Activated T-helper 1 cell treated with Interleukin-2 at 50 U/mL for 16 hours (primary cell): ENCODE measurements around the gene AK9.
"Not testable (repeated sequence)": the region's sequence is repeated elsewhere in the genome, so short reads cannot be mapped to it uniquely, and the experiment has no call there.

Experiments
- DNase-seq: peaks from one replicate; pipeline ENCODE4 v3.0.0-alpha.2; 2020; ENCODE audit warnings: low read depth

Gene AK9

DNA sequence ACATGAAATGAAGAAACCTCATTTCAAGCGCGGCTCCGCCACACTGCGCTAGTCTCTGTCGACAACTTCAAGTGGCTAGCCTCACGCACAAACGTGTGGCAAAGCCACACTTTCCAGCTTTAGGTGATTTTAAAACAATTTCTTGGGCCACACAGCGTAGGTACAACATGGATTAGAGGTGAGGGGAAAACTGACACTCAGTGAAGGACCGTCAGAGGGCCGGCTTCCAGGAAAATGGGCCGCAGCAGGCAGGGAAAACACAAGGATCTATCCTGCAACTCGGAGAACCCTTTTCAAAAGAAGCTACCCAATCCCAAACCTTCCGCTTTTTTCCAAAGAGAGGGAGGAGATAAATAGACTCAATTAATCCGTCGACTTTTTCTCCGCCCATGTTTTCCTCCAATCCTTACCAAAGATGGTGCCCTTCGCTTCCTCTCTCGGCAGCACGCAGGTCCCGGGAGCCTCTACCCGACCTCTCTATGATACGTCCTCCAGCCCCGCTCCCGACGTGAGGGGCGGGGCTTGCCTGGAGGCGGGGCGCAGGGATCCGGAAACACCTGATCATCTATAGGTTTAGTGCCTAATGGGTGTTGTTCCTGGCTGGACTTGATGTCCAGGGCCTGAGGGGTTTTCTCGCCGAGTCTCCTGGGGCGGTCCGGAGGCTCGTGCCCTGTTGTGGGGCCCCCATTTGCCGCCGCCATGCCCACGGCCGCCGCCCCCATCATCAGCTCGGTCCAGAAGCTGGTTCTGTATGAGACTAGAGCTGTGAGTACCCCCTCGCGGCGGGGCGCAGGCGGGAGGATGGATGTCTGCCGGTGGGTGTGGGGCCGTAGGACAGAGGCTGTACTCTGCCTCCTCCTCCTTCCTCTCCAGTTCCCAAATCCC, at the start of gene AK9, which contains the start of gene FIG4:
AK9 (minus strand) TSS at position 466 of the 885 bp plus-strand sequence. CDS start 15,457 bp downstream, outside the sequence.
FIG4 (plus strand) TSS at position 560 of the 885 bp plus-strand sequence; CDS start at position 700, 140 bp downstream.
- peak; percentile 81 for DNase-seq

GRCh38 chr6:109740787-109741186, 49.8 kb upstream of the AK9 start:
- no peak for DNase-seq

DNA sequence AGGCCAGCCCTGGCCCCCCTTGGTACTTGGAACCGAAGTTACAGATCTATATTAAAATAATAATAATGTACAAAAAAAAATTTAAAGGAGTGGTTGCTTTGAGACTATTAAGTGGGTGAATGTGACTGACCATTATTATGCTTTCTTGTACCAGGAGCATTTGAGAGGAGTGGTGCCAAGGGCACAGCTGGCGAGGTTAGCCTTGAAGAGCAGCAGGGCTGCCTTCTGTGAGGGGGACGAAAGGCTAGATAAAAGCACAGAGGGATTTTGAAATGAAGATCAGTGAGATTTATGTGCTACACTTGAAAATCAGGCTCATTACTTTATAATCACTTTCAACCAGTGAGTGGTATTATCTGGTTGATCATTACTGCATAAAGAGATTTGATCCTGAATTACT, 48.7 kb upstream of the AK9 start:
- no peak for DNase-seq

DNA sequence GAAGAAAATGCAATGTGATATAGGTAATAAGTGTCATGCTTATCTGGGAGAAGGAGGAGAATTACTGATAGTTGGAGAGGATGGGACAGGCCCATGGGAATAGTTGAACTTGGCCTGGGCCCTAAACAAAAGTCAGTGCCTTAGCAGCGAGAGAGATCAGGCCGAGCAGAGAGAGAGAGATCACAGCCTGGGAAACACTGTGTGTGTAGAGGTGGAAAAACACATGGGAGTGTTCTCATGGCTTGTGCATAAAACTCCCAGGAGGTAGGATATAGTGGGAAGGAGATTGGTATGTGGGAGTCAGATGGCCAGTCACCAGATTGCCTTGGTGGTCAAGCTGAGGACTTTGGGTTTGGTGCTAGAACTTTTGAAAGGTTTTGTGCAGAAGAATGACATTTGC, 47.7 kb upstream of the AK9 start:
- no peak for DNase-seq

DNA sequence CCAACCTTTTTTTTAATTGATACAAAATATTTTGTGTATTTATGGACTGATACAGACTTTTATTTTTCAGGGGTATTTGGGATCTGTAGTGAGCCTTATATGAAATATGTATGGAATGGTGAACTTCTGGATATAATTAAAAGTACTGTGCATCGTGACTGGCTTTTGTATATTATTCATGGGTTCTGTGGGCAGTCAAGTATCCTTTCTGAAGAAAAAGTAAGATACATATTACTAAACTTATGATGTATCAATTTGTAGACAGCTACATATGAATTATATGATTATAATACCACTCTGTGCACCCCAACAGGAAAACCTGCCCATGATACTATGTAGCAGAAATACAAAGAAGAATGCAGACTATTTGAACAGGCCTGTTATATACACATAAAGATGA, 47.3 kb upstream of the AK9 start:
- DNase-seq = no peak

GRCh38 chr6:109736273-109737025, 45.4 kb upstream of the AK9 start:
- DNase-seq = no peak

- not testable (repeated sequence) for DNase-seq
Observed at GRCh38 chr6:109725250-109725649, 34.2 kb upstream of the AK9 start.

DNA sequence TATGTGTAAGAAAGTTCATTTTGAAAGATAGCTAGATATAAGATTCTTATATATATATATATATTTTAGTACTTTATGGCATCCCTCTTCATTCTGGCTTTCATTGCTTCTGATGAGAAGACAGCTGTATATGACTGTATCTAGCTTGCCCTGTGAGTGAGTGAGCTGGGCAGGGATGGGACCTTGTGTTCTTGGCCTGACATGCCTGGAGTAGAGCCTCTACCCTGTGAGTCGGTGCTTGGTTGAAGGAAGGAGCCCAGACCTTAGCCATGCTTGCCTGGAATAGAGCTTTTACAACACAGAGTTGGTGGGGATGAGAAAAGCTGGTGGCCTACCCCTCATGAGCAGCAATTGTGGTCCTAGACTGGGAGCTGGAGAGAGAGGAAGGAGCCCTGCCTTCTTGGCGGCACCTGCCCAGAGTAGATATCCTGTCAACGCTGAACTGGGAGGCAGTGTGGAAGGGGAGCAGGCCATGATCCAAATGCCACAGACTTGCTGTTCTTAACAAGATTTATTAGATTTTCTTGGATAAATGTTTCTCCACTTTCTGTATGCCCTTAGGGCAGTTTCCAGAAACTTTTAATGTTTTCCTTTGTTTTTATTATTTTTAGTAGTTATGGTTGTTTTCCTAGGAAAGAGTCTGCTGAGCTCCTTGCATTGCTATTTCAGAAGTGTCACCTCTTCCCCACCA, 31.7 kb upstream of the AK9 start:
- no peak for DNase-seq

DNA sequence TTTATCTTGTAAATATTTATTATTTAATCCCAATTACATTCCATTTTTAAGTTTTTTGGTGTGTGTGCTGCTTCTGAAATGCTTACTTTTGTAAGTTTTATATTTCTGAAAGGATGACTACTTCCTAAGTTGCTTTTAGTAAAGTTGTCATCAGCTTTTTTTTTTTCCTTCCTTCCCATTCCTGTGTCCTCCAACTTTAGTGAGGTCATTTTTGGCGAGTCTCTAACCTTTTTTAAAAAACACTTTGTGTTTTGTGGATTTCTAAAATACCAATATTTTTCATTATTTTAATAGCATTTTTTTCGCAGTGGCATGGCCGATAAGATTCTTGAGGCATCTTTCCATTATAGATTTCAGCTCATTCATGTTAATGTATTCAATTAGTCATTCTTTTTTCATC, 31.0 kb upstream of the AK9 start:
- no peak for DNase-seq

DNA sequence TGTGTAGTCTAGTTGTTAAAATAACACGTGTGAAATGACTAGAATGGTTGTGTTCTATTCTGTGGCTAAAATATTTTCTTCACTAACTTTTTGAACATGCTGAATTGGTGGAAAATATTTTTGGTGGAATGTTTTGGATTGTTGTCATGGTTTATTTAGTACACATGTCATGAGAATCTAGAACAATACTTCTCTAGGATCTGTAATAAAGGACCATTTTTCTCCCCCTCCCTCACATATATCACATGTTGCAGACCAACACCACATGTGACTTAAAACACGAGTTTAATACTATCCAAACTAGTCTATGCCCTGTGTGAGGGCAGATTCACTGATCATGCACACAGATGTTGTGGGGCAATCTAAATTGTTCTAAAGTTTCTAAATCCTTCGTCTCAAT, 29.3 kb upstream of the AK9 start:
- no peak for DNase-seq

DNA sequence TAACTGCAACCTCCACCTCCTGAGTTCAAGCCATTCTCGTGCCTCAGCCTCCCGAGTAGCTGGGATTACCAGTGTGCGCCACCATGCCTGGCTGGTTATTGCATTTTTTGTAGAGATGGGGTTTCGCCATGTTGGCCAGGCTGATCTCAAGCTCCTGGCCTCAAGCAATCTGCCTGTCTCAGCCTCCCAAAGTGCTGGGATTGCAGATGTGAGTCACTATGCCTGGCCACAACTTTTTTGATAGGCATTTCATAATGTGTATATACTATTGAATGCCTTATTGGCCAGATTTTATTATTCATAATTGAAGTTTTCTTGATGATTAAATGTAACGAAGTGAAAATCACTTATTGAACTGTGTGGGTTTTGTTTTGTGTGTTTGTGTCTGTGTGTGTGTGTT, 28.0 kb upstream of the AK9 start:
- DNase-seq = no peak

DNA sequence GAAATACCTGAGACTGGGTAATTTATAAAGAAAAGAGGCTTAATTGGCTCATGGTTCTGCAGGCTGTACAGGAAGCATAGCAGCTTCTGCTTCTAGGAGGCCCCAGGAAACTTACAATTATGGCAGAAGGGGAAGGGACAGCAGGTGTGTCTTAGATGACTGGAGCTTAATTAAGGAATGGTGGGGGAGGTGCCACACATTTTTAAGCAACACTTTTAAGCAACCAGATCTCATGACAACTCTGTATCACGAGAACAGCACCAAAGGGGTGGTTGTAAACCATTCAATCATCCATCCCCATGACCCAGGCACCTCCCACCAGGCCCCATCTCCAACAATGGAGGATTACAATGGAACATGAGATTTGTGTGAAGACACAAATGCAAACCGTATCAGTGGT, 27.0 kb upstream of the AK9 start:
- no peak for DNase-seq

DNA sequence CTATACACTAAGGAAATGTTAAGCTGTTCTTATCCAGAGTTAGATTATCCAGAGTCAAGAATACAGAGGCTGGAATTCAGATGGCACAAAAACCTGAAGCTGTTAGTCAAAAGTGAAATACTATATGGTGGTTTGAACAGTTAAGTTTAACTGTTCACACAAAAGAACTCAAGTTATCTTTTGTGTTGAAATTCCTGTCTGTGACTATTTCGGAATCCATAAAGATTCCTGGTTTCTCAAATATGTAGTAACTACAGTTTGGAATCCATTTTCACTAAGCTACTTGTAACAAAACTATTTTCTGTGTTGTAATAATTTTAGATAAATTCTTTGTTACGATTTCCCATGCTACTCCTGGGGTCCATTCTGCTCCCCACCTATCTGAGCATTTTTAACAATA, 24.6 kb upstream of the AK9 start:
- DNase-seq = no peak

DNA sequence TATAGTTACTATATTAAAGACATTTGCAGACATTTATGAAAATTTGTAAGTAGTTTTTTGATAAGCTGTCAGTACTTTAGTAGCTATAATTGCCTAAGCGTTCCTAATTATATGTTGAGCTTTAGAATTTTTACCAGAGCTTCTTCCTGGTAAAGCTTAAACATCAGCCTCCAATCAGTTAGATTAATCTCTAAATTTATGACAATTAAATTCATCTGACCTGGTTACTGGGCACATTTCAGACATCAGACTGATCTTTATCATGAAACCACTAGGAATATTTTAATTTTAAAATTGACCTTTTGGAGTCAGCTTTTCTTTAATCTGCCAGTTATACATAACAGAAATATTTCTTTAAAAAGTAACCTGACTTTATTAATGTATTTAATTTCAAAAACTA, 23.6 kb upstream of the AK9 start:
- DNase-seq = no peak

GRCh38 chr6:109714166-109714565, 23.2 kb upstream of the AK9 start:
- no peak for DNase-seq

GRCh38 chr6:109713097-109713496, 22.1 kb upstream of the AK9 start:
- DNase-seq = no peak

GRCh38 chr6:109708099-109708498, 17.1 kb upstream of the AK9 start:
- DNase-seq = not testable (repeated sequence)

DNA sequence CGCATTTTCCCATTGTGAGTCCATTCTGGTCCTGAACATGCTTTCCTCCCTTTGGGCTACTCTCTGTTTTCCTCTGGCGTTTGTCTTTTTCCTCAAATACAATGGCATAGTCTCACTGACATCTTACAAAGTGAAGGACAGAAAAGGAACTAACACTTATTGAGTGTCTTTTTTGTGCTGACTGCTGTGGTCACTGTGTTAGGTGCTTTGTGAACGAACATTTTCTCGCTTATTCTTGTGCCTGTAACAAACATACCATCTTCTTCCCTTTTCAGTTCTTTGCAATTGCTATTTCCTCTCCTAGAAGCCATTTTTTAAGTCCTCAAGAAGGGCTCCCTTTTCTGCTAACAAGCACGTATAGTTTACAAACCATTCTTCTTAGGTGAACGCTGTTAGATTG, 15.5 kb upstream of the AK9 start:
- DNase-seq = no peak

GRCh38 chr6:109705258-109705657, 14.3 kb upstream of the AK9 start:
- DNase-seq = peak; percentile 43

DNA sequence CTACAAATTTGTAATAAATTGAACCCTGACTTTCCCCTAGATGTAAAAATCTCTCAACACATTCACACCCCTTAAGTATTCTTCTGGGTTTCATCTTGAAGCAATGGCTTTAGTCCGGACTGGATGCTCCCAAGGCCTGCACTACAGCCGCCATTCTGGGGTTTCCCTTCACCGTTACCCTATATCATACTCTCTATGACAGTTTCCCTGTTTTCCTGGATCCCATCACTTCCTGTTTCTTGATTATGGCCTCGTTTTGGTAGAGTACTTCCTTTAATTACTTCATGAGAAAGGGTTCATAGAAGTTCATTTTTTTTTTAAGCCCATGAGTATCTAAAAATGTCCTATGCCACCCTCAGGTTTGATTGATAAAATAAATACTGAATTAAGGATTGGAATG, 11.8 kb upstream of the AK9 start:
- no peak for DNase-seq

- DNase-seq = no peak
Observed at GRCh38 chr6:109701774-109702173, 10.8 kb upstream of the AK9 start.

DNA sequence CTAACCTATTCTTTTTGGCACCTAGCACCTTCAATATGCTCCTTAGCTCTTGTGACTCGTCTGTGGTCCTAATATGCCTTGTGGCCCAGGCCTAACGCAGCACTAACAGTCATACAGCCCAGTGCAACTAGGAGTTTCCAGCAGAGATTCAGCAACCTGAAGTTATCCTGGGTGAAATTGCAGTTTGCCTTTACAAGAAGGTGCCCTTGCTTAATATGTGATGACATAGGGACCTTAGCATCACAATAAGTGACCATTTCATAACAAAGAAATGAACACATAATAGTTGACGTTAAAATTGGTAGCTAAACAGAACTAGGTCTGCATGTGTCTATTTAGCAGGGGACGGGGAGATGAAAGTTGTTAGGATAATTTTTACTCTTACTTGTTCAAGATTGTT, 10.2 kb upstream of the AK9 start:
- DNase-seq = no peak

DNA sequence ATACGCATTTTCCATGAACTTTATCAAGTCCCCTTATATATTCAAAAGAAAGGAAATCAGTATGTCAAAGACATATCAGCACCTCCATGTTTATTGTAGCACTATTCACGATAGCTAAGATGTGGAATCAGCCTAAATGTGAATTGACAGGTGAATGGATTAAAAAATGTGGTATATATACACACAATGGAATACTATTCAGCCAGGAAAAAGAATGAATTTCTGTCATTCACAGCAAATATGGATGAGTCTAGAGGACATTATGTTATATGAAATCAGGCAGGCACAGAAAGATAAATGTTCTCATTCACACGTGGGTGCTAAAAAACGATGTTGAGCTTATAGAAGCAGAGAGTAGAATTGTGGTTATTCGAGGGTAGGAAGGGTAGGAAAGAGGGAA, 5.4 kb upstream of the AK9 start:
- no peak for DNase-seq
